Endothelial cell of umbilical vein (primary cell): ENCODE measurements around the gene PLEKHA5. TPM values are rescaled to one million over a fixed set of nuclear protein-coding genes. Genes with fewer than 3 reads are reported as not detected.

Source experiments
- BruUV-seq: library from RNA; stranded (reverse); fragments of 400-500 nt; replicated peaks from 2 replicates; lab custom pipeline; 2021; lab: Mats Ljungman, UMichigan
- CTCF ChIA-PET: fragments of 300-600, 350-600 bp; sonication (Branson Sonifier 250); formaldehyde crosslinking; loops from one replicate; lab custom pipeline; 2021; ENCODE audit warnings: antibody characterized with exemption, inconsistent platforms; lab: Charles Lee
- POLR2A ChIA-PET: fragments of 300-600, 350-600 bp; sonication (Branson Sonifier 250); formaldehyde crosslinking; loops from one replicate; lab custom pipeline; 2021; ENCODE audit warnings: antibody characterized with exemption, inconsistent platforms; lab: Charles Lee
- DNase-seq: peaks from one replicate; pipeline ENCODE4 v3.0.0-alpha.2; 2011; ENCODE audit warnings: low read depth, low spot score
- FAIRE-seq: peaks from 2 replicates; lab custom pipeline; 2011; peaks lifted over from hg19 to GRCh38; lab: Jason Lieb, UNC
- H2AFZ ChIP-seq: 2 replicates; pipeline ENCODE4 v1.6.0; 2012; ENCODE audit warnings: low read depth, low read length, control low read depth, inconsistent platforms
- H3K27ac ChIP-seq: 2 replicates; pipeline ENCODE4 v1.5.1; 2011; ENCODE audit warnings: low read depth, mild to moderate bottlenecking, control low read depth, low read length, moderate library complexity; ENCODE audit not compliant: insufficient read depth
- H3K27me3 ChIP-seq, 2 experiments: 2 replicates each; pipeline versions ENCODE4 v1.6.0 to v1.6.1; 2011; ENCODE audit warnings: low read length in 2 of 2, mixed read lengths in 1 of 2; ENCODE audit not compliant: control insufficient read depth in 2 of 2, insufficient read depth in 2 of 2
- H3K36me3 ChIP-seq, 2 experiments: 2 replicates in 1 of 2; 3 replicates in 1 of 2; pipeline ENCODE4 v1.5.1; 2011; ENCODE audit warnings: low read length in 2 of 2, mild to moderate bottlenecking in 1 of 2, moderate library complexity in 1 of 2; ENCODE audit not compliant: control insufficient read depth in 2 of 2, insufficient read depth in 2 of 2; ENCODE audit errors: extremely low read depth in 1 of 2
- H3K4me1 ChIP-seq: 3 replicates; pipeline ENCODE4 v1.5.1; 2011; ENCODE audit warnings: mild to moderate bottlenecking, low read length; ENCODE audit not compliant: control insufficient read depth, insufficient read depth; ENCODE audit errors: extremely low read depth
- H3K4me2 ChIP-seq: 2 replicates; pipeline ENCODE4 v1.6.1; 2011; ENCODE audit warnings: low read length, control low read depth, mixed read lengths; ENCODE audit not compliant: insufficient read depth
- H3K4me3 ChIP-seq, 3 experiments: fragments of 200-600 bp in 1 of 3; sonication (generic), shearing (Covaris generic) in 1 of 3; replicated peaks in 1 of 3; 2 replicates each; pipeline ENCODE4 v1.5.1; 2011 to 2016; ENCODE audit warnings: control low read depth in 3 of 3, low read length in 3 of 3, mild to moderate bottlenecking in 2 of 3, inconsistent platforms in 1 of 3, low read depth in 1 of 3, moderate library complexity in 1 of 3; ENCODE audit not compliant: insufficient read depth in 1 of 3
- H3K79me2 ChIP-seq: 2 replicates; pipeline ENCODE4 v1.6.0; 2012; ENCODE audit warnings: low read length, inconsistent platforms; ENCODE audit not compliant: control insufficient read depth, insufficient read depth
- H3K9ac ChIP-seq: replicated peaks from 2 replicates; pipeline ENCODE3; 2011; ENCODE audit warnings: low read length, control low read depth; ENCODE audit not compliant: insufficient read depth; ENCODE audit errors: extremely low read depth
- H3K9me1 ChIP-seq: replicated peaks from 3 replicates; pipeline ENCODE4 v1.6.0; 2011; ENCODE audit warnings: mild to moderate bottlenecking, low read length; ENCODE audit not compliant: control insufficient read depth, insufficient read depth; ENCODE audit errors: extremely low read depth
- H3K9me3 ChIP-seq: replicated peaks from 2 replicates; pipeline ENCODE4 v1.5.1; 2012; ENCODE audit warnings: low read length, inconsistent platforms; ENCODE audit not compliant: control insufficient read depth, insufficient read depth
- H4K20me1 ChIP-seq: replicated peaks from 2 replicates; pipeline ENCODE3; 2011; ENCODE audit warnings: mild to moderate bottlenecking, low read length; ENCODE audit not compliant: control insufficient read depth, insufficient read depth; ENCODE audit errors: extremely low read depth
- CTCF ChIP-seq, 2 donors: IDR thresholded peaks; 1 replicate in 1 of 2; 2 replicates in 1 of 2; pipeline ENCODE4 v1.5.1; 2011; ENCODE audit warnings: low read length in 2 of 2, mild to moderate bottlenecking in 2 of 2, moderate library complexity in 2 of 2, control low read depth in 1 of 2, inconsistent platforms in 1 of 2, low read depth in 1 of 2; ENCODE audit not compliant: insufficient read depth in 1 of 2; ENCODE audit errors: extremely low read depth in 1 of 2
- EZH2 ChIP-seq: IDR thresholded peaks from 2 replicates; pipeline ENCODE4 v1.6.1; 2012; ENCODE audit warnings: borderline replicate concordance, low read depth, mild to moderate bottlenecking, moderate library complexity, low read length, inconsistent platforms; ENCODE audit not compliant: severe bottlenecking
- FOS ChIP-seq: IDR thresholded peaks from 2 replicates; pipeline ENCODE4 v1.6.1; 2011; ENCODE audit warnings: mild to moderate bottlenecking, low read length, moderate library complexity, borderline replicate concordance; ENCODE audit not compliant: insufficient read depth
- GATA2 ChIP-seq: IDR thresholded peaks from 2 replicates; pipeline ENCODE4 v1.7.0; 2011; ENCODE audit warnings: low read depth, mild to moderate bottlenecking, moderate library complexity, mixed read lengths, low read length; ENCODE audit not compliant: insufficient read length, insufficient read depth
- JUN ChIP-seq: IDR thresholded peaks from 2 replicates; pipeline ENCODE4 v1.6.1; 2011; ENCODE audit warnings: borderline replicate concordance, low read depth; ENCODE audit not compliant: insufficient read length, insufficient read depth
- MAX ChIP-seq: IDR thresholded peaks from 2 replicates; pipeline ENCODE4 v1.6.1; 2011; ENCODE audit not compliant: insufficient read depth, insufficient read length
- MYC ChIP-seq: IDR thresholded peaks from one replicate; pipeline ENCODE4 v1.6.1; 2011; ENCODE audit warnings: mild to moderate bottlenecking, low read depth, low read length
- POLR2A ChIP-seq: IDR thresholded peaks from 2 replicates; pipeline ENCODE4 v1.6.1; 2012; ENCODE audit warnings: low read depth, mild to moderate bottlenecking, control low read depth, low read length
- POLR2AphosphoS5 ChIP-seq: IDR thresholded peaks from 2 replicates; pipeline ENCODE4 v1.6.1; 2012; ENCODE audit warnings: low read depth, mild to moderate bottlenecking, control low read depth, low read length, moderate library complexity; ENCODE audit not compliant: insufficient read depth
- dilution Hi-C: fragments of 300-500 bp; cut with MboI; formaldehyde crosslinking; loops from one replicate; pipeline ENCODE4 v1.15.0; 2019; ENCODE audit warnings: low sequenced_read_pairs; ENCODE audit not compliant: extremely low pct_ligation_motif_present
- intact Hi-C: fragments of 100-400 bp; cut with micrococcal nuclease; formaldehyde crosslinking; loops from one replicate; pipeline ENCODE4 v1.10.0; 2022
- polyA plus RNA-seq, 4 experiments: library from polyadenylated mRNA; depleted of rRNA in 3 of 4; stranded (reverse) in 3 of 4; unstranded in 1 of 4; fragments of >200 nt; gene quantifications; 2 replicates each; pipeline versions ENCODE4 v1.2.1 to v1.2.3, GENCODE V29; 2011 to 2012; ENCODE audit warnings: missing spikeins in 1 of 4
- total RNA-seq: library from RNA; stranded (reverse); gene quantifications from 2 replicates; pipeline ENCODE4 v1.2.3, GENCODE V29; 2021

The PLEKHA5 gene
- total and polyA plus RNA-seq, 2 donors (not counting 3 experiments of a cell fraction or from before 2014, with no cell fraction given): 2.5 to 12.7 TPM

- Histone ChIP-seq H3K36me3 (no peaks in the 10 kb centered on the region), H3K9me3 (no peaks in the 10 kb centered on the region), H3K9me1 (no peaks in the 10 kb centered on the region), H3K27ac (no peak overlapping the region), H3K4me2 (no peak overlapping the region), H3K9ac (no peak overlapping the region), H3K27me3 (no peaks in the 10 kb centered on the region), H3K4me1 (no peaks in the 10 kb centered on the region), H3K4me3 (no peak overlapping the region), H4K20me1 (no peaks in the 10 kb centered on the region), H3K79me2 (no peaks in the 10 kb centered on the region), H2AFZ (no peak overlapping the region)
- TF ChIP-seq CTCF (IDR thresholded peaks at IDR 0.05; ENCODE audit: extremely low read depth in 1 of 2, insufficient read depth in 1 of 2, low read depth in 1 of 2, low read length in 2 of 2) (no peak), MAX (no peak), FOS (no peak), POLR2AphosphoS5 (no peak), JUN (no peak), EZH2 (no peak), MYC (no peak), GATA2 (no peak), POLR2A (no peak)
- dilution Hi-C loops (no loop called here), intact Hi-C loops (no loop called here)
- DNase-seq: no peak
- ChIA-PET CTCF (no interaction called here), POLR2A (no interaction called here)
- FAIRE-seq: no peak
- BruUV-seq: no TSS peak
Measured at GRCh38 chr12:19419086-19419485, 289.6 kb downstream of the PLEKHA5 start.
